Ishikawa (cell line): Measurements from ENCODE around the gene TERB1.

Experiments used
- EGR1 ChIP-seq: IDR thresholded peaks from 2 replicates; pipeline ENCODE4 v1.6.1; 2012
- EP300 ChIP-seq: IDR thresholded peaks from 2 replicates; pipeline ENCODE4 v1.6.1; 2012; ENCODE audit warnings: borderline replicate concordance
- FOXM1 ChIP-seq: IDR thresholded peaks from 2 replicates; pipeline ENCODE4 v1.6.1; 2012; ENCODE audit warnings: low read depth, borderline replicate concordance
- MAX ChIP-seq: IDR thresholded peaks from 2 replicates; pipeline ENCODE4 v1.6.1; 2012
- TEAD4 ChIP-seq: IDR thresholded peaks from 2 replicates; pipeline ENCODE4 v1.6.1; 2012
- TF ChIP-seq, protein P1 (sequence below): IDR thresholded peaks from 2 replicates; pipeline ENCODE4 v1.6.1; 2012; ENCODE audit warnings: low read depth, mild to moderate bottlenecking

- TF ChIP-seq EGR1 (no peak), EP300 (no peak), TEAD4 (no peak), FOXM1 (no peak), MAX (no peak)
- TF ChIP-seq, protein P1, sequence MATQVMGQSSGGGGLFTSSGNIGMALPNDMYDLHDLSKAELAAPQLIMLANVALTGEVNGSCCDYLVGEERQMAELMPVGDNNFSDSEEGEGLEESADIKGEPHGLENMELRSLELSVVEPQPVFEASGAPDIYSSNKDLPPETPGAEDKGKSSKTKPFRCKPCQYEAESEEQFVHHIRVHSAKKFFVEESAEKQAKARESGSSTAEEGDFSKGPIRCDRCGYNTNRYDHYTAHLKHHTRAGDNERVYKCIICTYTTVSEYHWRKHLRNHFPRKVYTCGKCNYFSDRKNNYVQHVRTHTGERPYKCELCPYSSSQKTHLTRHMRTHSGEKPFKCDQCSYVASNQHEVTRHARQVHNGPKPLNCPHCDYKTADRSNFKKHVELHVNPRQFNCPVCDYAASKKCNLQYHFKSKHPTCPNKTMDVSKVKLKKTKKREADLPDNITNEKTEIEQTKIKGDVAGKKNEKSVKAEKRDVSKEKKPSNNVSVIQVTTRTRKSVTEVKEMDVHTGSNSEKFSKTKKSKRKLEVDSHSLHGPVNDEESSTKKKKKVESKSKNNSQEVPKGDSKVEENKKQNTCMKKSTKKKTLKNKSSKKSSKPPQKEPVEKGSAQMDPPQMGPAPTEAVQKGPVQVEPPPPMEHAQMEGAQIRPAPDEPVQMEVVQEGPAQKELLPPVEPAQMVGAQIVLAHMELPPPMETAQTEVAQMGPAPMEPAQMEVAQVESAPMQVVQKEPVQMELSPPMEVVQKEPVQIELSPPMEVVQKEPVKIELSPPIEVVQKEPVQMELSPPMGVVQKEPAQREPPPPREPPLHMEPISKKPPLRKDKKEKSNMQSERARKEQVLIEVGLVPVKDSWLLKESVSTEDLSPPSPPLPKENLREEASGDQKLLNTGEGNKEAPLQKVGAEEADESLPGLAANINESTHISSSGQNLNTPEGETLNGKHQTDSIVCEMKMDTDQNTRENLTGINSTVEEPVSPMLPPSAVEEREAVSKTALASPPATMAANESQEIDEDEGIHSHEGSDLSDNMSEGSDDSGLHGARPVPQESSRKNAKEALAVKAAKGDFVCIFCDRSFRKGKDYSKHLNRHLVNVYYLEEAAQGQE: no peak
These were observed 41.4 kb upstream of the TERB1 start for GRCh38 chr16:66842765-66843164.
